HepG2 (cell line): ENCODE data around the gene SRCAP. TPM values are rescaled to one million over a fixed set of nuclear protein-coding genes. Genes with fewer than 3 reads are reported as not detected.

ENCODE experiments used
- AFF4 ChIP-seq: sonication (generic); formaldehyde crosslinking; IDR thresholded peaks from 2 replicates; pipeline ENCODE4 v1.4.0; 2020; ENCODE audit warnings: missing genetic modification reagents
- BORCS8-MEF2B ChIP-seq: sonication (generic); formaldehyde crosslinking; IDR thresholded peaks from 2 replicates; pipeline ENCODE4 v1.8.0; 2022; ENCODE audit warnings: mild to moderate bottlenecking, missing genetic modification reagents
- EED ChIP-seq: sonication (generic); formaldehyde crosslinking; IDR thresholded peaks from 2 replicates; pipeline ENCODE4 v1.5.0; 2020; ENCODE audit warnings: mild to moderate bottlenecking, missing genetic modification reagents
- ELF3 ChIP-seq: IDR thresholded peaks from 2 replicates; pipeline ENCODE4 v1.6.1; 2016; ENCODE audit warnings: missing genetic modification reagents, missing compliant biosample characterization
- FOXC1 ChIP-seq: sonication (generic); formaldehyde crosslinking; IDR thresholded peaks from 2 replicates; pipeline ENCODE4 v1.8.0; 2022; ENCODE audit warnings: mild to moderate bottlenecking, missing genetic modification reagents, borderline replicate concordance
- KLF6 ChIP-seq: IDR thresholded peaks from 2 replicates; pipeline ENCODE4 v1.8.0; 2016; ENCODE audit warnings: missing biosample characterization, missing genetic modification reagents
- LCORL ChIP-seq, 2 experiments: fragments of 450-650 bp in 1 of 2; sonication (generic) in 1 of 2; formaldehyde crosslinking in 1 of 2; IDR thresholded peaks; 2 replicates each; pipeline versions ENCODE4 v1.5.0 to v1.6.1; 2017 to 2020; ENCODE audit warnings: antibody characterized with exemption in 1 of 2, missing genetic modification reagents in 1 of 2
- NKX3-1 ChIP-seq: sonication (generic); formaldehyde crosslinking; IDR thresholded peaks from 2 replicates; pipeline ENCODE4 v1.5.0; 2020; ENCODE audit warnings: missing genetic modification reagents
- NR1H2 ChIP-seq: sonication (generic); formaldehyde crosslinking; IDR thresholded peaks from 2 replicates; pipeline ENCODE4 v1.8.1; 2022; ENCODE audit warnings: low read depth, missing genetic modification reagents, borderline replicate concordance
- NR2C2 ChIP-seq: sonication (generic); formaldehyde crosslinking; IDR thresholded peaks from 2 replicates; pipeline ENCODE4 v1.4.0; 2020; ENCODE audit warnings: missing genetic modification reagents, mild to moderate bottlenecking, moderate library complexity, borderline replicate concordance
- PRDM4 ChIP-seq: sonication (generic); formaldehyde crosslinking; IDR thresholded peaks from 2 replicates; pipeline ENCODE4 v1.9.0; 2021; ENCODE audit warnings: missing genetic modification reagents, borderline replicate concordance
- RFX1 ChIP-seq: fragments of 450-650 bp; IDR thresholded peaks from 2 replicates; pipeline ENCODE4 v1.6.1; 2017
- ZNF124 ChIP-seq: sonication (generic); formaldehyde crosslinking; IDR thresholded peaks from 2 replicates; pipeline ENCODE4 v1.4.0; 2020; ENCODE audit warnings: missing genetic modification reagents
- polyA plus RNA-seq, 8 experiments: library from polyadenylated mRNA; depleted of rRNA in 3 of 8; stranded (reverse) in 7 of 8; unstranded in 1 of 8; fragments of >200 nt; fragmentation: Illumina TruSeq in 4 of 8; extraction: Trizol in 4 of 8; gene quantifications; 2 replicates each; pipeline versions ENCODE4 v1.2.1 to v1.2.3, GENCODE V29; 2011 to 2016; ENCODE audit warnings: low read depth in 4 of 8, missing spikeins in 1 of 8, mixed read lengths in 1 of 8; ENCODE audit not compliant: insufficient read depth in 1 of 8
- total RNA-seq, 5 experiments: library from RNA; depleted of rRNA; stranded (reverse); fragments of >200 nt; fragmentation: Illumina TruSeq; extraction: Trizol; gene quantifications; 2 replicates each; pipeline ENCODE4 v1.2.3, GENCODE V29; 2016; ENCODE audit warnings: low read depth in 1 of 5
- TF ChIP-seq, protein P1 (sequence below): IDR thresholded peaks from 2 replicates; pipeline ENCODE4 v1.6.1; 2016
- TF ChIP-seq, protein P2 (sequence below): sonication (generic); formaldehyde crosslinking; IDR thresholded peaks from 2 replicates; pipeline ENCODE4 v1.4.0; 2020; ENCODE audit warnings: missing genetic modification reagents
- TF ChIP-seq, protein P3 (sequence below): sonication (generic); formaldehyde crosslinking; IDR thresholded peaks from 2 replicates; pipeline ENCODE4 v1.4.0; 2020; ENCODE audit warnings: mild to moderate bottlenecking, missing genetic modification reagents

Gene SRCAP
- total and polyA plus RNA-seq, 2 of the 13 experiments (the other 11 are each of a cell fraction or from before 2014, with no cell fraction given), result 4.9 to 9.0 TPM

GRCh38 chr16:30698816-30699614 is at the start of gene SRCAP (continued):
- TF ChIP-seq ZNF124 (CRISPR knock-in tag) (no peak), AFF4 (CRISPR knock-in tag) (no peak), NR1H2 (peak; percentile 16; the same call in 1 of the 2 replicates), EED (CRISPR knock-in tag) (0 out of 2 replicates have a peak, but pooled peaks have one; percentile 5), FOXC1 (CRISPR knock-in tag) (no peak), NR2C2 (peak; percentile 98), KLF6 (CRISPR knock-in tag) (no peak; the same call in 1 of the 2 replicates), PRDM4 (CRISPR knock-in tag) (no peak), LCORL (IDR thresholded peaks at IDR 0.05) (no peak), LCORL (CRISPR knock-in tag; IDR thresholded peaks at IDR 0.05) (no peak), BORCS8-MEF2B (CRISPR knock-in tag) (peak; percentile 94), NKX3-1 (CRISPR knock-in tag) (no peak; the same call in 1 of the 2 replicates), RFX1 (no peak; the same call in 1 of the 2 replicates), ELF3 (CRISPR knock-in tag) (peak; percentile 24; the same call in 1 of the 2 replicates)
- TF ChIP-seq, protein P1, sequence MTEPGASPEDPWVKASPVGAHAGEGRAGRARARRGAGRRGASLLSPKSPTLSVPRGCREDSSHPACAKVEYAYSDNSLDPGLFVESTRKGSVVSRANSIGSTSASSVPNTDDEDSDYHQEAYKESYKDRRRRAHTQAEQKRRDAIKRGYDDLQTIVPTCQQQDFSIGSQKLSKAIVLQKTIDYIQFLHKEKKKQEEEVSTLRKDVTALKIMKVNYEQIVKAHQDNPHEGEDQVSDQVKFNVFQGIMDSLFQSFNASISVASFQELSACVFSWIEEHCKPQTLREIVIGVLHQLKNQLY, result no peak
- TF ChIP-seq, protein P2, sequence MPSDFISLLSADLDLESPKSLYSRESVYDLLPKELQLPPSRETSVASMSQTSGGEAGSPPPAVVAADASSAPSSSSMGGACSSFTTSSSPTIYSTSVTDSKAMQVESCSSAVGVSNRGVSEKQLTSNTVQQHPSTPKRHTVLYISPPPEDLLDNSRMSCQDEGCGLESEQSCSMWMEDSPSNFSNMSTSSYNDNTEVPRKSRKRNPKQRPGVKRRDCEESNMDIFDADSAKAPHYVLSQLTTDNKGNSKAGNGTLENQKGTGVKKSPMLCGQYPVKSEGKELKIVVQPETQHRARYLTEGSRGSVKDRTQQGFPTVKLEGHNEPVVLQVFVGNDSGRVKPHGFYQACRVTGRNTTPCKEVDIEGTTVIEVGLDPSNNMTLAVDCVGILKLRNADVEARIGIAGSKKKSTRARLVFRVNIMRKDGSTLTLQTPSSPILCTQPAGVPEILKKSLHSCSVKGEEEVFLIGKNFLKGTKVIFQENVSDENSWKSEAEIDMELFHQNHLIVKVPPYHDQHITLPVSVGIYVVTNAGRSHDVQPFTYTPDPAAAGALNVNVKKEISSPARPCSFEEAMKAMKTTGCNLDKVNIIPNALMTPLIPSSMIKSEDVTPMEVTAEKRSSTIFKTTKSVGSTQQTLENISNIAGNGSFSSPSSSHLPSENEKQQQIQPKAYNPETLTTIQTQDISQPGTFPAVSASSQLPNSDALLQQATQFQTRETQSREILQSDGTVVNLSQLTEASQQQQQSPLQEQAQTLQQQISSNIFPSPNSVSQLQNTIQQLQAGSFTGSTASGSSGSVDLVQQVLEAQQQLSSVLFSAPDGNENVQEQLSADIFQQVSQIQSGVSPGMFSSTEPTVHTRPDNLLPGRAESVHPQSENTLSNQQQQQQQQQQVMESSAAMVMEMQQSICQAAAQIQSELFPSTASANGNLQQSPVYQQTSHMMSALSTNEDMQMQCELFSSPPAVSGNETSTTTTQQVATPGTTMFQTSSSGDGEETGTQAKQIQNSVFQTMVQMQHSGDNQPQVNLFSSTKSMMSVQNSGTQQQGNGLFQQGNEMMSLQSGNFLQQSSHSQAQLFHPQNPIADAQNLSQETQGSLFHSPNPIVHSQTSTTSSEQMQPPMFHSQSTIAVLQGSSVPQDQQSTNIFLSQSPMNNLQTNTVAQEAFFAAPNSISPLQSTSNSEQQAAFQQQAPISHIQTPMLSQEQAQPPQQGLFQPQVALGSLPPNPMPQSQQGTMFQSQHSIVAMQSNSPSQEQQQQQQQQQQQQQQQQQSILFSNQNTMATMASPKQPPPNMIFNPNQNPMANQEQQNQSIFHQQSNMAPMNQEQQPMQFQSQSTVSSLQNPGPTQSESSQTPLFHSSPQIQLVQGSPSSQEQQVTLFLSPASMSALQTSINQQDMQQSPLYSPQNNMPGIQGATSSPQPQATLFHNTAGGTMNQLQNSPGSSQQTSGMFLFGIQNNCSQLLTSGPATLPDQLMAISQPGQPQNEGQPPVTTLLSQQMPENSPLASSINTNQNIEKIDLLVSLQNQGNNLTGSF (CRISPR knock-in tag), result no peak; the same call in 1 of the 2 replicates
- TF ChIP-seq, protein P3, sequence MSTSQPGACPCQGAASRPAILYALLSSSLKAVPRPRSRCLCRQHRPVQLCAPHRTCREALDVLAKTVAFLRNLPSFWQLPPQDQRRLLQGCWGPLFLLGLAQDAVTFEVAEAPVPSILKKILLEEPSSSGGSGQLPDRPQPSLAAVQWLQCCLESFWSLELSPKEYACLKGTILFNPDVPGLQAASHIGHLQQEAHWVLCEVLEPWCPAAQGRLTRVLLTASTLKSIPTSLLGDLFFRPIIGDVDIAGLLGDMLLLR (CRISPR knock-in tag), result no peak; the same call in 1 of the 2 replicates
